ENCODE data around the gene KLHL14. TPM values are rescaled to one million over a fixed set of nuclear protein-coding genes. Genes with fewer than 3 reads are reported as not detected.

The KLHL14 gene
- total RNA-seq, 1 experiment from 2014 or later: not detected

DNA sequence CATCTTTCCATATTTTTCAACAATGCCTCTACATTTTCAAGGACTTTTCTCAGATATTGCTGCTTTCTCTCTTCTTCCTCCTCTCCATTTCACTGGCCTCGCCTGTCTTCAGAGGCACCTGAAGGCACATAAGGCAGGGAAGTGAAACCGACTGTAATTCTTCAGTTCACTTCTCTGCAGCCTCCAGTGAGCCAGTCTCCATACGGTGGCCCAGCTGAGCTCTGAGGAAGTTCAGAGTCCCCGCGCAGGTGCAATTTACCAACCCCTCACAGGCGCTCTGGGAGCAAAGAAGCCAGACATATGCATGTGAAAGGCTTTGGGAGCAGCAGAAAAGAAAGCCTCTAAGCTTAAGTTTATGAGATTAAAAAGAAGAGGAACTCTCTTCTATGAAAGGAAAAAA lies 12.4 kb downstream of the KLHL14 start:
- Histone ChIP-seq H3K9me3 (ENCODE audit: control insufficient read depth in 1 of 2, insufficient read depth in 1 of 2, low read depth in 1 of 2, low read length in 2 of 2) (no peaks in the 10 kb centered on the region), H3K4me1 (ENCODE audit: control insufficient read depth in 1 of 2, insufficient read depth in 2 of 2, low read length in 2 of 2) (no peaks in the 10 kb centered on the region), H3K4me2 (ENCODE audit: low read length) (no peak overlapping the region), H3K9ac (ENCODE audit: low read length) (no peak overlapping the region), H3K4me3 (replicated peaks in 1 of 2; ENCODE audit: low read depth in 1 of 2, low read length in 2 of 2) (no peak overlapping the region), H3K79me2 (ENCODE audit: insufficient read depth, low read length) (no peaks in the 10 kb centered on the region), H3K9me2 (ENCODE audit: insufficient read depth) (no peaks in the 10 kb centered on the region), H4K20me1 (ENCODE audit: insufficient read depth) (no peaks in the 10 kb centered on the region), H3K27ac (ENCODE audit: low read depth, low read length) (no peak overlapping the region), H3K27me3 (ENCODE audit: insufficient read depth, low read length) (no peaks in the 10 kb centered on the region), H2AFZ (ENCODE audit: low read depth, low read length, poor library complexity, severe bottlenecking) (no peak overlapping the region), H3K36me3 (ENCODE audit: control insufficient read depth in 1 of 2, insufficient read depth in 2 of 2, low read length in 2 of 2) (no peaks in the 10 kb centered on the region)
- ATAC-seq: no peak
- RAD21 ChIA-PET (ENCODE audit: low non-redundant PET in 1 of 2, low total read pairs in 2 of 2, uncharacterized antibody in 2 of 2, unreplicated experiment in 2 of 2): no interaction called here
- TF ChIP-seq CEBPB (IDR thresholded peaks at IDR 0.05; ENCODE audit: low read depth): no peak
- TF ChIP-seq, protein P1, sequence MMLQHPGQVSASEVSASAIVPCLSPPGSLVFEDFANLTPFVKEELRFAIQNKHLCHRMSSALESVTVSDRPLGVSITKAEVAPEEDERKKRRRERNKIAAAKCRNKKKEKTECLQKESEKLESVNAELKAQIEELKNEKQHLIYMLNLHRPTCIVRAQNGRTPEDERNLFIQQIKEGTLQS (IDR thresholded peaks at IDR 0.05): no peak
- no peak for TF ChIP-seq EGR1 (IDR thresholded peaks at IDR 0.05; ENCODE audit: low read depth)
- TF ChIP-seq ZNF274 (IDR thresholded peaks at IDR 0.05; ENCODE audit: low read depth, low read length): no peak
- TF ChIP-seq TCF7L2 (IDR thresholded peaks at IDR 0.05; ENCODE audit: borderline replicate concordance, extremely low read depth, insufficient read depth, insufficient read length): no peak
- TF ChIP-seq YY1 (IDR thresholded peaks at IDR 0.05; ENCODE audit: extremely low read depth, insufficient replicate concordance, low read depth, low read length): no peak
- intact Hi-C loops (cut with micrococcal nuclease): no loop called here
- no TSS peak for BruUV-seq (replicated peaks)
- CTCF ChIA-PET: no interaction called here
- DNase-seq (ENCODE audit: low read depth, low spot score): no peak
- POLR2A ChIA-PET: no interaction called here

- no TSS peak for BruUV-seq (replicated peaks)
- ChIA-PET CTCF (no interaction called here), POLR2A (no interaction called here), RAD21 (ENCODE audit: low non-redundant PET in 1 of 2, low total read pairs in 2 of 2, uncharacterized antibody in 2 of 2, unreplicated experiment in 2 of 2) (no interaction called here)
- H3K79me2 ChIP-seq (ENCODE audit: insufficient read depth, low read length): no peaks in the 10 kb centered on the region
- H3K27ac ChIP-seq (ENCODE audit: low read depth, low read length): no peak overlapping the region
- H3K4me1 ChIP-seq (ENCODE audit: control insufficient read depth in 1 of 2, insufficient read depth in 2 of 2, low read length in 2 of 2): no peaks in the 10 kb centered on the region
- intact Hi-C loops (cut with micrococcal nuclease): no loop called here
- H3K9ac ChIP-seq (ENCODE audit: low read length): no peak overlapping the region
- DNase-seq (ENCODE audit: low read depth, low spot score): no peak
- H3K27me3 ChIP-seq (ENCODE audit: insufficient read depth, low read length): no peaks in the 10 kb centered on the region
- no peaks in the 10 kb centered on the region for H4K20me1 ChIP-seq (ENCODE audit: insufficient read depth)
- no peak overlapping the region for H3K4me3 ChIP-seq (replicated peaks in 1 of 2; ENCODE audit: low read depth in 1 of 2, low read length in 2 of 2)
- H2AFZ ChIP-seq (ENCODE audit: low read depth, low read length, poor library complexity, severe bottlenecking): no peak overlapping the region
- H3K9me2 ChIP-seq (ENCODE audit: insufficient read depth): no peaks in the 10 kb centered on the region
- TF ChIP-seq, protein P1 (IDR thresholded peaks at IDR 0.05): no peak
- TF ChIP-seq EZH2 (IDR thresholded peaks at IDR 0.05) (no peak), TCF7L2 (IDR thresholded peaks at IDR 0.05; ENCODE audit: borderline replicate concordance, extremely low read depth, insufficient read depth, insufficient read length) (no peak), ELF1 (IDR thresholded peaks at IDR 0.05; ENCODE audit: borderline replicate concordance, low read depth) (no peak), CEBPB (IDR thresholded peaks at IDR 0.05; ENCODE audit: low read depth) (no peak), RAD21 (IDR thresholded peaks at IDR 0.05; ENCODE audit: low read depth) (no peak), SP1 (IDR thresholded peaks at IDR 0.05; ENCODE audit: low read depth) (no peak), YY1 (IDR thresholded peaks at IDR 0.05; ENCODE audit: extremely low read depth, insufficient replicate concordance, low read depth, low read length) (no peak), ZNF274 (IDR thresholded peaks at IDR 0.05; ENCODE audit: low read depth, low read length) (no peak), EGR1 (IDR thresholded peaks at IDR 0.05; ENCODE audit: low read depth) (no peak), ZFX (IDR thresholded peaks at IDR 0.05) (no peak), SRF (IDR thresholded peaks at IDR 0.05; ENCODE audit: low read depth) (no peak), POLR2AphosphoS5 (IDR thresholded peaks at IDR 0.05; ENCODE audit: low read depth, low read length) (no peak), SIN3A (IDR thresholded peaks at IDR 0.05; ENCODE audit: low read depth) (no peak), CTCF (IDR thresholded peaks at IDR 0.05 in 2 of 3, conservative IDR thresholded peaks at IDR 0.05 in 1 of 3; ENCODE audit: borderline replicate concordance in 1 of 3, insufficient read depth in 1 of 3, low read depth in 2 of 3, low read length in 2 of 3) (no peak)
- TF ChIP-seq, protein P2, sequence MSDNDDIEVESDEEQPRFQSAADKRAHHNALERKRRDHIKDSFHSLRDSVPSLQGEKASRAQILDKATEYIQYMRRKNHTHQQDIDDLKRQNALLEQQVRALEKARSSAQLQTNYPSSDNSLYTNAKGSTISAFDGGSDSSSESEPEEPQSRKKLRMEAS (IDR thresholded peaks at IDR 0.05): no peak
- no peaks in the 10 kb centered on the region for H3K9me3 ChIP-seq (ENCODE audit: control insufficient read depth in 1 of 2, insufficient read depth in 1 of 2, low read depth in 1 of 2, low read length in 2 of 2)
- no peak overlapping the region for H3K4me2 ChIP-seq (ENCODE audit: low read length)
- ATAC-seq: no peak
- no peaks in the 10 kb centered on the region for H3K36me3 ChIP-seq (ENCODE audit: control insufficient read depth in 1 of 2, insufficient read depth in 2 of 2, low read length in 2 of 2)
These were observed 13.1 kb downstream of the KLHL14 start for GRCh38 chr18:32759611-32760167.
